ENCODE data around the gene NUDT8. TPM values are rescaled to one million over a fixed set of nuclear protein-coding genes. Genes with fewer than 3 reads are reported as not detected.

The NUDT8 gene
- total RNA-seq, 1 experiment from 2014 or later, result 25.5 TPM

- H4K20me1 ChIP-seq (ENCODE audit: insufficient read depth), result peaks cover 42% of the 10 kb centered on the region
- intact Hi-C loops (cut with micrococcal nuclease; ENCODE audit: unreplicated experiment), result no loop called here
- H3K4me3 ChIP-seq, result no peak overlapping the region
- H3K9me2 ChIP-seq (ENCODE audit: insufficient read depth), result no peaks in the 10 kb centered on the region
- H3K4me1 ChIP-seq (replicated peaks; ENCODE audit: insufficient read depth), result peaks cover 23% of the 10 kb centered on the region
- H3K4me2 ChIP-seq, result no peak overlapping the region
- H3F3A ChIP-seq (ENCODE audit: insufficient read depth, low read depth), result peaks cover 79% of the 10 kb centered on the region
- H3K79me2 ChIP-seq (ENCODE audit: low read depth), result peaks cover 26% of the 10 kb centered on the region
- no peaks in the 10 kb centered on the region for H3K27me3 ChIP-seq (ENCODE audit: insufficient read depth, low read depth)
- no peak overlapping the region for H3K27ac ChIP-seq
- no TSS peak for BruUV-seq (replicated peaks)
- CTCF ChIA-PET, result no interaction called here
- H3K9me3 ChIP-seq (ENCODE audit: insufficient read depth, low read depth), result no peaks in the 10 kb centered on the region
- POLR2A ChIA-PET (ENCODE audit: unreplicated experiment), result no interaction called here
- TF ChIP-seq, protein P1, sequence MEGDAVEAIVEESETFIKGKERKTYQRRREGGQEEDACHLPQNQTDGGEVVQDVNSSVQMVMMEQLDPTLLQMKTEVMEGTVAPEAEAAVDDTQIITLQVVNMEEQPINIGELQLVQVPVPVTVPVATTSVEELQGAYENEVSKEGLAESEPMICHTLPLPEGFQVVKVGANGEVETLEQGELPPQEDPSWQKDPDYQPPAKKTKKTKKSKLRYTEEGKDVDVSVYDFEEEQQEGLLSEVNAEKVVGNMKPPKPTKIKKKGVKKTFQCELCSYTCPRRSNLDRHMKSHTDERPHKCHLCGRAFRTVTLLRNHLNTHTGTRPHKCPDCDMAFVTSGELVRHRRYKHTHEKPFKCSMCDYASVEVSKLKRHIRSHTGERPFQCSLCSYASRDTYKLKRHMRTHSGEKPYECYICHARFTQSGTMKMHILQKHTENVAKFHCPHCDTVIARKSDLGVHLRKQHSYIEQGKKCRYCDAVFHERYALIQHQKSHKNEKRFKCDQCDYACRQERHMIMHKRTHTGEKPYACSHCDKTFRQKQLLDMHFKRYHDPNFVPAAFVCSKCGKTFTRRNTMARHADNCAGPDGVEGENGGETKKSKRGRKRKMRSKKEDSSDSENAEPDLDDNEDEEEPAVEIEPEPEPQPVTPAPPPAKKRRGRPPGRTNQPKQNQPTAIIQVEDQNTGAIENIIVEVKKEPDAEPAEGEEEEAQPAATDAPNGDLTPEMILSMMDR (conservative IDR thresholded peaks at IDR 0.05), result no peak
- no peak for TF ChIP-seq EZH2 (IDR thresholded peaks at IDR 0.05; ENCODE audit: low read depth)
- no peak for DNase-seq
- no peak overlapping the region for H2AFZ ChIP-seq
- peaks cover 33% of the 10 kb centered on the region for H3K36me3 ChIP-seq (ENCODE audit: low read depth)
Measured at GRCh38 chr11:67586568-67587250, 43.0 kb downstream of the NUDT8 start.

DNA sequence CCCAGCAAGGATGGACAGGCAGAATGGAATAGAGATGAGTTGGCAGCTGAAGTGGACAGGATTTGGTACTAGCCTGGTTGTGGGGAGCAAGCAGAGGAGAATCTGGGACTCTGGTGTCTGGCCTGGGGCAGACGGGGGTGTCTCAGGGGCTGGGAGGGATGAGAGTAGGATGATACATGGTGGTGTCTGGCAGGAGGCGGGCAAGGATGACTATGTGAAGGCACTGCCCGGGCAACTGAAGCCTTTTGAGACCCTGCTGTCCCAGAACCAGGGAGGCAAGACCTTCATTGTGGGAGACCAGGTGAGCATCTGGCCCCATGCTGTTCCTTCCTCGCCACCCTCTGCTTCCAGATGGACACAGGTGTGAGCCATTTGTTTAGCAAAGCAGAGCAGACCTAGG lies 43.8 kb downstream of the NUDT8 start:
- CTCF ChIA-PET, result no interaction called here
- peaks cover 33% of the 10 kb centered on the region for H3K36me3 ChIP-seq (ENCODE audit: low read depth)

GRCh38 chr11:67584881-67585873 lies 44.6 kb downstream of the NUDT8 start:
- intact Hi-C loops (cut with micrococcal nuclease; ENCODE audit: unreplicated experiment), result loop anchor here (1.0 to 5.0 kb wide), 3 partner anchors 21 to 343 kb away; partner anchors contain the start of genes NDUFV1 and TMEM134
- Histone ChIP-seq H3K27me3 (ENCODE audit: insufficient read depth, low read depth) (no peaks in the 10 kb centered on the region), H3K79me2 (ENCODE audit: low read depth) (peaks cover 26% of the 10 kb centered on the region), H3K4me2 (peak overlapping the region; percentile 94), H3K27ac (no peak overlapping the region), H3K9me2 (ENCODE audit: insufficient read depth) (no peaks in the 10 kb centered on the region), H3K4me1 (replicated peaks; ENCODE audit: insufficient read depth) (peaks cover 38% of the 10 kb centered on the region), H3K9me3 (ENCODE audit: insufficient read depth, low read depth) (no peaks in the 10 kb centered on the region), H3K36me3 (ENCODE audit: low read depth) (peaks cover 33% of the 10 kb centered on the region), H4K20me1 (ENCODE audit: insufficient read depth) (peaks cover 42% of the 10 kb centered on the region), H3F3A (ENCODE audit: insufficient read depth, low read depth) (peaks cover 83% of the 10 kb centered on the region), H3K4me3 (peak overlapping the region; percentile 82; the same call in 1 of the 2 replicates), H2AFZ (no peak overlapping the region)
- ChIA-PET CTCF (interaction anchor here (0.6 kb wide), 1 partner anchor 254 kb away, joined by 6 read pairs; no protein-coding TSS in a partner anchor), POLR2A (ENCODE audit: unreplicated experiment) (interaction anchor here (0.6 to 0.7 kb wide), 2 partner anchors 27 to 274 kb away, joined by 3 to 5 read pairs; no protein-coding TSS in a partner anchor)
- no peak for TF ChIP-seq EZH2 (IDR thresholded peaks at IDR 0.05; ENCODE audit: low read depth)
- TF ChIP-seq, protein P1 (conservative IDR thresholded peaks at IDR 0.05), result no peak
- DNase-seq, result no peak
- no TSS peak for BruUV-seq (replicated peaks)

More for the DNA sequence above, 43.8 kb downstream of the NUDT8 start:
- BruUV-seq (replicated peaks), result no TSS peak
- Histone ChIP-seq H3K9me3 (ENCODE audit: insufficient read depth, low read depth) (no peaks in the 10 kb centered on the region), H3K4me2 (peak overlapping the region; percentile 94; the same call in 1 of the 2 replicates), H3K79me2 (ENCODE audit: low read depth) (peaks cover 26% of the 10 kb centered on the region), H3K4me1 (replicated peaks; ENCODE audit: insufficient read depth) (peaks cover 31% of the 10 kb centered on the region), H4K20me1 (ENCODE audit: insufficient read depth) (peaks cover 42% of the 10 kb centered on the region), H3K27me3 (ENCODE audit: insufficient read depth, low read depth) (no peaks in the 10 kb centered on the region), H3F3A (ENCODE audit: insufficient read depth, low read depth) (peaks cover 82% of the 10 kb centered on the region), H3K4me3 (no peak overlapping the region), H3K9me2 (ENCODE audit: insufficient read depth) (no peaks in the 10 kb centered on the region), H2AFZ (no peak overlapping the region), H3K27ac (no peak overlapping the region)
- no peak for TF ChIP-seq EZH2 (IDR thresholded peaks at IDR 0.05; ENCODE audit: low read depth)
- TF ChIP-seq, protein P1 (conservative IDR thresholded peaks at IDR 0.05), result no peak
- DNase-seq, result no peak
- POLR2A ChIA-PET (ENCODE audit: unreplicated experiment), result no interaction called here
- intact Hi-C loops (cut with micrococcal nuclease; ENCODE audit: unreplicated experiment), result no loop called here

All from PC-9 (cell line).